Central memory CD4-positive, alpha-beta T cell (primary cell): ENCODE data around the gene ERAP2.
"Not testable (repeated sequence)": the region's sequence is repeated elsewhere in the genome, so short reads cannot be mapped to it uniquely, and the experiment has no call there.

Experiments
- DNase-seq: peaks from one replicate; pipeline ENCODE4 v3.0.0; 2022

ERAP2 gene

DNA sequence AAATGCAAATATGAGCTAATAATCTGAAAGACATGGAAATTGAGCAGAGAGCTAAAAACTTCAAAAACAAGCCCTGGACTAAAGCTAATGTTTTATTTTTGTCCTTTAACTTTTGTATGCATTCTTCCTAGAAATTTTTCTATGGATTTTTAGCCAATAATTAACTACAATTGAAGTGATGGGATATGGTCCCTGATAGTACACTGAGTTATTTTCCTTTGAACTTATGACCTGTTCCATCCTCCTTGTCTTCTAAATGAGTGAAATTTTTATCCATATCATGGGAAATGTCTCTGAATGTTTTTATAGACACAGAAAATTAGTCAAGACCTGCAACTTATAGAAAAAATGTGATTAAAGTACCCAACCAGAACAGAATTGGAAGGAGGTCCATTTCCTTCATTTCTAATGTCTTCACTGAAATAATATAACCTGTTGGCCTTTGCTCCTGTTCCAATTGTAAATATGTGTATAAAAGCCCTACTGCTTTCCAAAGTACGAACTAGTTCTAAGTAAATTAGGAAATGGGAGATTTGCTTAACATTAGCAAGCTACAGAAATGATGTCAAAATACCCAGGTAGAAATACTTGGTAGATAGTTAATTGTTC is 11.3 kb upstream of the ERAP2 start:
- DNase-seq: no peak

DNA sequence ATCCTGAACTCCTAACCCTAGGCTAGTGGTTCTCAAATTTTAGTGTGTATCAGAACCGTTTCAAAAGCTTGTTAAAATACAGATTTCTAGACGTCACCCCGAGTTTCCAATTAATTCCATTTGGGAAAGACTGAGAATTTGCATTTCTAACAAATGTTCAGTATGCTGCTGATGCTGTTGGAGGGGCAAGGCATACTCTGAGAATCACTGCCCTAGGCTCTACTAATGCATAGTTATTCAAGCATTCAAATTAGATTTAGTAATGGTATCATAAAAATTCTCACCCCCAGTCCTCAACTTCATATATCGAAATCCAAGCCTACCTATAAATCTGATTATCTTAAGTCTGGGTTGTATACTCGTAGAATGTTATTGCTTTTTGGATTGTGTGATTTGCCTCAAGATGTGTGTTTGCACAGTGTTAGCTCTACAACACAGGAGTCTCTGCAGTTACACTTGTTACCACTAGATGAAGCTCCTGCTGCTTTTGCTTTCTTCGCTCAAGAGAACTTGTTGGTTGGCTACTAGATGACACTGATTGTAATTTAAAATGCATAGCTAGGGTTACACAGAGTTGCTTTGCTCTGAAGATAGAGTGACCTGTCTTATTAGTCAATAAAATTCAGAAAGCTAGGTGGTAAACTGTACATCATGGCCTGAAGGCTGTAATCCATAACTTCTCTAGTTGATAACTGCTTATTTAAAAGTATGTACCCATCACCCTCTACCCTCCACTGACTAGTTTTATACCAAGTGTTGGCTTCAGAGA is 7.5 kb upstream of the ERAP2 start:
- DNase-seq: peak; percentile 55

- no peak for DNase-seq
Observed at GRCh38 chr5:96869372-96869641, 7.0 kb upstream of the ERAP2 start.

GRCh38 chr5:96870094-96871026 is 5.9 kb upstream of the ERAP2 start:
- DNase-seq: no peak

DNA sequence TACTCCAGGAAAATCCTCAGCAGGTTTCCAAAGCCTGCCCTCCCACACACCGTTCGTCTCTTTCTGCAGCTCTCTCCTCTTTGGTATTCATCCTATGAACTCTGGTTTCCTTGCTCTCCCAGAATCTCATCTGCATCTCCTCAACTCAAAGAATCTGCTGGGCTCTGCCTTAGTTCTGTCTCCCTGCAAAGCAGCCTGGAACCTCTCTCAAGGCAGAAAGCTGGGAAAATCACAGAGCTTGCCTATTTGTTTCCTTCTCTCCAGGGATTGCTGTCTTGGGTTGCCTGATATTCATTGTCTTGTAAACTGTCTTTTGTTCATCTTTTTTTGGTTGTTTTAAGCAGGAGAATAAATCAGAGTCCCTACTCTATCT is 5.3 kb upstream of the ERAP2 start:
- DNase-seq: no peak

GRCh38 chr5:96871686-96872085 is 4.6 kb upstream of the ERAP2 start:
- DNase-seq: no peak

GRCh38 chr5:96873449-96873848 is 2.9 kb upstream of the ERAP2 start:
- DNase-seq: no peak

DNA sequence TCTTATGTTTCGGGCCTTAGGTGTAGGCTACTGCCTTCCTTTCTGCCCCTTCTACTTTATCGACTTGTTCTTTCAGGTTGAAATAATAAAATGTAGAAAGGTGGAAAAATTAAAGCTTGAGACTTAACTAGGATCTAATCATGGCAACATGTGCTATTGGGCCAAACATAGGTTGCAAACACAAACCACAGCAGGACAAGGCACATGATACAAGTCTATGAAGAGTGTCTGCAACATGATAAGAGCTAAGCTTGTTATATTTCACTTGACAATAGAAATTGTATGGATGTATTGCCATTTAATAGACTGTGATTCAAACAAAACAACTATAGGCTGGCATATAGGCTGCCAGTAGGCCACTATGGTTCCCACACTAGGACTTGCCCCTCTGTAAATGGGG is 1.7 kb upstream of the ERAP2 start:
- no peak for DNase-seq

GRCh38 chr5:96875791-96876291 is 459 bp upstream of the ERAP2 start:
- DNase-seq: peak; percentile 34

DNA sequence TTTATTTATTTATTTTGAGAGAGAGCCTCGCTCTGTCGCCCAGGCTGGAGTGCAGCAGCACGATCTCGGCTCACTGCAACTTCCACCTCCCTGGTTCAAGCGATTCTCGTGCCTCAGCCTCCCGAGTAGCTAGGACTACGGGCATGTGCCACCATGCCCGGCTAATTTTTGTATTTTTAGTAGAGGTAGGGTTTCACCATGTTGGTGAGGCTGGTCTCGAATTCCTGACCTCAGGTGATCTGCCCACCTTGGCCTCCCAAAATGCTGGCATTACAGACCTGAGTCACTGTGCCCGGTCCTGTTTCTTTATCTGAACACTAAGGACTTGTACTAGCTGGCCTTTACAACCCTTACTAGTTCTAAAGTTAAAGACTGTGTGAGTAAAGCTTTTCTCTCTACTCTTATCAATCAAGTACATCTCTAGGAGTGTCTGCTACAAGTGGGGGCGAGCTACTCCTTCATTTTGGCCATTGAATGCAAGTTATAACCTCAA is 723 bp downstream of the ERAP2 start:
- not testable (repeated sequence) for DNase-seq

DNA sequence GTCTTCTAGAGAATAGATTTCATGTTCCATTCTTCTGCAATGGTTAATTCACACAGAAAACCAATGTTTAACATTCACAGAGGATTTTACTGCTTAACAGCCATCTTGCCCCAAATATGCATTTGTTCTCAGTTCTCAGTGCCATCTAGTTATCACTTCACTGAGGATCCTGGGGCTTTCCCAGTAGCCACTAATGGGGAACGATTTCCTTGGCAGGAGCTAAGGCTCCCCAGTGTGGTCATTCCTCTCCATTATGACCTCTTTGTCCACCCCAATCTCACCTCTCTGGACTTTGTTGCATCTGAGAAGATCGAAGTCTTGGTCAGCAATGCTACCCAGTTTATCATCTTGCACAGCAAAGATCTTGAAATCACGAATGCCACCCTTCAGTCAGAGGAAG is 3.4 kb downstream of the ERAP2 start:
- no peak for DNase-seq

DNA sequence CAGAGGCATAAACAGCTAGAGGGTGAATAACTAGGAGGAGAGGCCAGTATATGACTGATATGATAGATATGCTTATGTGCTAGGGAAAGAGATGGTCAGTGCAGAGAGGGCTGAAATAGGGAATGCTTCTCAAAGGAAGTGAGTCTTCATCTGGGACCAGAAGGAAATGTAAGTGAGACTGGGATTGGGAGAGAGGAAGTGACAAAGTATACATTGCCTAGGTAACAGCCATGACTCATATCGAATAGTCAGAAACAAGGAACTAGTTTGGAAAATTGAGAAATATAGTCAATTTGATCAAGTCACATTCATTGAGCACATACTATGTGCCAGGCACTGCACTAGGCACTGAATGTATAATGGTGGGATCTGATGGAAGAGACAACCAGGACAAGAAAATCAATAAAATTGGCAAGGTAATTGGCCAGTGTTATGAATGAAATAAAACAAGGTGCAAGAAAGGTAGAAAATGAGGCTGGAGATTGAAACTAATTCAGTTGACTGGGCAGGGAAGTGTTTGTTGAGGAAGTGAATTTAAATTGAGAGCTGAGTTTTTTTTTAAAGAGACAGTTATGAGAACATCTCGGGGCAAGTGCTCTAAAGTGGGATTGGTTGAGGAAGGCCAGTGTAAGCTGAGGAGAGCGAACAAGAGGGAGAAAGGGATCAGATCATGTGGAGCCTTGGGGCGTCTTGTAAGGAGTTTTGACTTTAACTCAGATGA is 4.3 kb downstream of the ERAP2 start:
- no peak for DNase-seq

DNA sequence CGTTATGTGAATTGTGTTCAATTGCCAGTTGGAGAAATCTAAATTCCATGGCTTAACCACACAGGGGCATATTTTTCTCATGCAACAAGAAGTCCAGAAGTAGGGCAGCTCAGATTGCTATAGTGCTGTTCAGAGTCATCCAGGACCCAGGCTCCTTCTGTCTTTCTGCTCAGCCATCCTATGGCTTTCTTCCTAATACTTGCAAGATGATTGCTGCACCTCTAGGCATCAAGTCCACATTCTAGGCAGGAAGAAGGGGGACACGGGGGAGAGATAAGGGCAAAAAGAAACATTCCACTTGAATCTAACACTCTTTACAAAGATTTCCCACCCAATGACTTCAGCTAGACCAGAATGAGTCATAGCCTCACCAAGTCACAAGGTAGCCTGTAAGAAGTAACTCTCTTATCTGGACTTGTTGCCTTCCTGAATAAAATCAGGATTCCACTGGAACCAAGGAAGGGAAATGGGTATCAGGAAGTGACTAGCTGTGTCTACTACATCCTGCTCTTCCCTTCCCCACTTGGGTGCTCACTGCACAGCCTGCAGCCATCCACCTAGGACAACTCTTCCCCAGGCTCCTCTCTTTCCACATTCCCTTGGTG is 5.3 kb downstream of the ERAP2 start:
- DNase-seq: no peak

DNA sequence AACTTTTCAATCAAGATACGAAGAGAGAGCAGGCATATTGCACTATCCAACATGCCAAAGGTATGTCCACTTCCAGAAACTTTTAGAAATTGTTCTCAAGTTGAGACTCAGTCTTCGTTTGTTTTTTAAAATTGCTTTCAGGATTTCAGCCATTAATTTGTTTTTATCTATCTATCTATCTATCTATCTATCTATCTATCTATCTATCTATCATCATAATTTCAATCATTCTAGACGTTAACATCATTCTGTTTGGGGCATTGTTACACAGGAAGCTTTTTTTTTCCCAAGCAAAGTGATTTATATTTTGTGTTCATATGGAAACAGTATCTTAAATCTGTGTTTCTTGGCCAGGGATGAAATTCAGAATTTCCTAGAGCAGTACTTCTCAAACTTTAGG is 7.6 kb downstream of the ERAP2 start:
- no peak for DNase-seq

DNA sequence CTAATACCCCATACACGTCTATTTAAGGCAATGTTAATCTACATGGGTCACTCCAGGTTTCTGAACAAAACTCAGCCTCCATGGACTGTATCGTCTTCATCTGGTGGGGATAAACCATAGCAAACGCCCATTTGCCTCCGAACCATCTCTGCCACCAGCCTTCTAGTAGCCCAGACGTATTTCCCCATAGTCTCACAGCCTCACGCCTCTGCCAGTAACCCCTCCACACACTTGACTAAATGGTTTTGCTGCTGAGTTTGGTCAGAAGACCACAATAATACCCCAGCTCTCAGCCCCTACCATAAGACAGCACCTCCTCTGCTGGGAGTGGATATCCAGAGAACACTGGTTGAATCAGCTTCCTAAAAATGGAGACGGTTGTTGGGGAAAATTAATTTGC is 8.7 kb downstream of the ERAP2 start:
- no peak for DNase-seq

- peak; percentile 71 for DNase-seq
Observed at GRCh38 chr5:96885518-96886338, 9.4 kb downstream of the ERAP2 start.

- DNase-seq: no peak
Observed at GRCh38 chr5:96893342-96893741, 17.0 kb downstream of the ERAP2 start.

DNA sequence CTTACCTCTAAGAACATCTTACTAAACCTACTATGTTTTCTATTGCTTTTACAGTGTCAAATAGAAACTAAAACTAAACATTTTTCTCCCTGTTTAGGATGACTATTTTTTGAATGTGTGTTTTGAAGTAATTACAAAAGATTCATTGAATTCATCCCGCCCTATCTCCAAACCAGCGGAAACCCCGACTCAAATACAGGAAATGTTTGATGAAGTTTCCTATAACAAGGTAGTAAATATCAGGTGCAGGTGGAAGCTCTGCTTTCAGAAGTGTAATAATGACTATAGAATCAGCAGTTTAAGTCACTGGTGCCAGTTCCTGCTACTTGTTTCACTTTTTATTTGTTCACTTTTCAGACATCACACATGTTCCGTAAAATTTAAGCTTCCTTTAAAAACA is 20.0 kb downstream of the ERAP2 start:
- DNase-seq: peak; percentile 66

DNA sequence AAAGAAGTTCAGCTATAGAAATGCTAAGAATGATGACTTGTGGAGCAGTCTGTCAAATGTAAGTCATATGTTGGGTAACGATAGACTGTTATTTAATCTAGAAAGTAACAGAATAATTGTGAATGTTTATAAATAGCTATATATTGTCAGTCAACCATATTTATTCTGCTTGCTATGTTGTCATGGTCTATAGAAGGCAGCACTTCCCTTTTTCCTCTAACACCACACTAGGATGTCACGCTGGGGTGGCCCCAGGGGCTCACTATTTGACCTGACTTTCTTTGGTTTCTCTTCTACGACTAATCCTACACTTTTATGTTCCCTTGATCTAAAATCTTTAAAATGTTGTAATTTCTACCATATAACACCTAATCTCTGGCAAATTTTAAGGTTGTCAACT is 20.5 kb downstream of the ERAP2 start:
- no peak for DNase-seq

DNA sequence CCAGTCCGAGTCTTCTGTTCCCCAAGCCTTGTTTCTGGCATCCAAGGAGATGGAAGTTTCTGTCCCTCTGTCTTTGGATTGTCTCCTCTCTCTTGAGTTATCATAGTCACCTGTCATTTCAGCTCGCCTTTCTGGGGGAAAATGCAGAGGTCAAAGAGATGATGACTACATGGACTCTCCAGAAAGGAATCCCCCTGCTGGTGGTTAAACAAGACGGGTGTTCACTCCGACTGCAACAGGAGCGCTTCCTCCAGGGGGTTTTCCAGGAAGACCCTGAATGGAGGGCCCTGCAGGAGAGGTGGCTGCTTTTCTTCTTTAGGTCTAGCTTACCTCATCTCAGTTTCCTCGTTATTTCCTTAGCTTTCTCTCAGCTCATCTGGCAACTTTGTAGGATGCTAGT is 25.1 kb downstream of the ERAP2 start:
- no peak for DNase-seq

- DNase-seq: no peak
Observed at GRCh38 chr5:96901841-96902240, 25.5 kb downstream of the ERAP2 start.

- no peak for DNase-seq
Observed at GRCh38 chr5:96902876-96903275, 26.6 kb downstream of the ERAP2 start.
